K562 (cell line): ENCODE results near the gene ACACB. TPM values are rescaled to one million over a fixed set of nuclear protein-coding genes. Genes with fewer than 3 reads are reported as not detected.
A peak's percentile ranks its signal among the peaks of the same experiment; 100 is the strongest.

ENCODE experiments used
- CCNT2 ChIP-seq: IDR thresholded peaks from 2 replicates; pipeline ENCODE4 v1.6.1; 2011; ENCODE audit warnings: borderline replicate concordance, low read depth, mild to moderate bottlenecking, moderate library complexity, mixed read lengths, low read length; ENCODE audit not compliant: insufficient read length; ENCODE audit errors: extremely low read depth
- COPS2 ChIP-seq: fragments of 450-650 bp; conservative IDR thresholded peaks from 2 replicates; pipeline ENCODE4 v1.6.1; 2016; ENCODE audit warnings: mild to moderate bottlenecking, moderate library complexity
- ETV1 ChIP-seq: fragments of 450-650 bp; conservative IDR thresholded peaks from 2 replicates; pipeline ENCODE4 v1.6.1; 2016; ENCODE audit warnings: missing genetic modification characterization, control low read depth, low read depth, missing compliant biosample characterization
- FOXK1 ChIP-seq: sonication (generic); formaldehyde crosslinking; IDR thresholded peaks from 2 replicates; pipeline ENCODE4 v1.8.0; 2022; ENCODE audit warnings: missing genetic modification reagents, mild to moderate bottlenecking, borderline replicate concordance
- FUS ChIP-seq: fragments of 200-400 bp; formaldehyde crosslinking; optimal IDR thresholded peaks from 2 replicates; pipeline ENCODE3; 2017; ENCODE audit warnings: low read depth, low read length
- HDAC6 ChIP-seq: IDR thresholded peaks from 2 replicates; pipeline ENCODE4 v1.6.1; 2012; ENCODE audit warnings: low read depth, mild to moderate bottlenecking, control low read depth, inconsistent platforms, low read length, moderate library complexity
- HDAC8 ChIP-seq: fragments of 450-650 bp; IDR thresholded peaks from 2 replicates; pipeline ENCODE4 v1.6.1; 2016; ENCODE audit warnings: mild to moderate bottlenecking, missing genetic modification characterization, moderate library complexity, missing compliant biosample characterization
- JUNB ChIP-seq: fragments of 450-650 bp; formaldehyde crosslinking; conservative IDR thresholded peaks from 2 replicates; pipeline ENCODE4 v1.4.0; 2020; ENCODE audit warnings: mild to moderate bottlenecking
- KDM5B ChIP-seq: fragments of 200-600 bp; sonication (generic); IDR thresholded peaks from 2 replicates; pipeline ENCODE4 v1.6.1; 2012; ENCODE audit warnings: low read depth, mild to moderate bottlenecking, moderate library complexity, low read length, control low read depth, inconsistent platforms; ENCODE audit not compliant: insufficient replicate concordance
- NFXL1 ChIP-seq: fragments of 450-650 bp; formaldehyde crosslinking; IDR thresholded peaks from 2 replicates; pipeline ENCODE4 v1.4.0; 2021; ENCODE audit warnings: mild to moderate bottlenecking
- PHB ChIP-seq: fragments of 250-450 bp; sonication (Bioruptor Pico); IDR thresholded peaks from 2 replicates; pipeline ENCODE4 v1.5.0; 2021
- SAP30 ChIP-seq: fragments of 200-600 bp; sonication (generic); IDR thresholded peaks from 2 replicates; pipeline ENCODE4 v1.6.1; 2012; ENCODE audit warnings: borderline replicate concordance, low read depth, mild to moderate bottlenecking, moderate library complexity, low read length, control low read depth, inconsistent platforms; ENCODE audit not compliant: insufficient read depth, poor library complexity, severe bottlenecking
- SMAD2 ChIP-seq: fragments of 150-350 bp; IDR thresholded peaks from 2 replicates; pipeline ENCODE4 v1.6.1; 2014; ENCODE audit warnings: low read depth, mild to moderate bottlenecking, low read length
- TBL1XR1 ChIP-seq, 2 experiments: IDR thresholded peaks; 2 replicates each; pipeline ENCODE4 v1.6.1; 2012; ENCODE audit warnings: improper control_type of control experiment in 2 of 2, low read length in 2 of 2, mild to moderate bottlenecking in 1 of 2
- WHSC1 ChIP-seq: IDR thresholded peaks from one replicate; pipeline ENCODE4 v1.6.1; 2012; ENCODE audit warnings: low read length, control low read depth, inconsistent platforms
- XRCC5 ChIP-seq: fragments of 200-400 bp; formaldehyde crosslinking; IDR thresholded peaks from 2 replicates; pipeline ENCODE4 v1.6.1; 2017; ENCODE audit warnings: low read depth, mild to moderate bottlenecking, low read length
- YBX1 ChIP-seq: fragments of 450-650 bp; IDR thresholded peaks from 2 replicates; pipeline ENCODE4 v1.7.1; 2016; ENCODE audit warnings: mild to moderate bottlenecking
- ZBTB8A ChIP-seq: fragments of 450-650 bp; IDR thresholded peaks from 2 replicates; pipeline ENCODE4 v1.6.1; 2018; ENCODE audit warnings: mild to moderate bottlenecking, moderate library complexity; ENCODE audit not compliant: partially characterized antibody
- ZFX ChIP-seq: sonication (generic); formaldehyde crosslinking; IDR thresholded peaks from 2 replicates; pipeline ENCODE4 v1.8.0; 2022; ENCODE audit warnings: mild to moderate bottlenecking, missing genetic modification reagents, moderate library complexity
- ZNF3 ChIP-seq: fragments of 250-450 bp; sonication (Bioruptor Pico); IDR thresholded peaks from 2 replicates; pipeline ENCODE4 v1.5.0; 2021; ENCODE audit warnings: mild to moderate bottlenecking, moderate library complexity
- ZNF551 ChIP-seq: fragments of 250-450 bp; sonication (Bioruptor Pico); IDR thresholded peaks from 2 replicates; pipeline ENCODE4 v1.5.0; 2021; ENCODE audit warnings: mild to moderate bottlenecking, moderate library complexity
- ZSCAN32 ChIP-seq: fragments of 450-650 bp; formaldehyde crosslinking; IDR thresholded peaks from 2 replicates; pipeline ENCODE4 v1.4.0; 2020; ENCODE audit warnings: mild to moderate bottlenecking, moderate library complexity
- polyA plus RNA-seq, 8 experiments: library from polyadenylated mRNA; depleted of rRNA in 4 of 8; stranded (reverse) in 5 of 8; unstranded in 3 of 8; fragments of >200 nt; fragmentation: Nextera tagmentation in 2 of 8; fragmentation: Illumina TruSeq in 1 of 8; extraction: Ambion mirVana in 2 of 8; extraction: Trizol in 1 of 8; gene quantifications; 2 replicates each; pipeline versions ENCODE4 v1.2.1 to v1.2.3, GENCODE V29; 2011 to 2014; ENCODE audit warnings: inconsistent platforms in 1 of 8, missing spikeins in 1 of 8
- total RNA-seq, 7 experiments: library from RNA; depleted of rRNA in 6 of 7; stranded (reverse); fragments of >200 nt in 6 of 7; fragmentation: Illumina TruSeq in 2 of 7; extraction: Trizol in 2 of 7; gene quantifications; 2 replicates each; pipeline versions ENCODE4 v1.2.1 to v1.2.3, GENCODE V29; 2011 to 2021; ENCODE audit warnings: low replicate concordance in 1 of 7
- TF ChIP-seq, protein P1 (sequence below): sonication (generic); formaldehyde crosslinking; IDR thresholded peaks from 2 replicates; pipeline ENCODE4 v1.4.0; 2020; ENCODE audit warnings: mild to moderate bottlenecking, missing genetic modification reagents
- TF ChIP-seq, protein P2 (sequence below): sonication (generic); formaldehyde crosslinking; IDR thresholded peaks from 2 replicates; pipeline ENCODE4 v1.8.0; 2022; ENCODE audit warnings: missing genetic modification reagents, mild to moderate bottlenecking, moderate library complexity, borderline replicate concordance

The ACACB gene
- total and polyA plus RNA-seq, 9 of the 15 experiments (the other 6 are each of a cell fraction or from before 2014, with no cell fraction given) = 0.10 to 2.5 (median 0.83) TPM

DNA sequence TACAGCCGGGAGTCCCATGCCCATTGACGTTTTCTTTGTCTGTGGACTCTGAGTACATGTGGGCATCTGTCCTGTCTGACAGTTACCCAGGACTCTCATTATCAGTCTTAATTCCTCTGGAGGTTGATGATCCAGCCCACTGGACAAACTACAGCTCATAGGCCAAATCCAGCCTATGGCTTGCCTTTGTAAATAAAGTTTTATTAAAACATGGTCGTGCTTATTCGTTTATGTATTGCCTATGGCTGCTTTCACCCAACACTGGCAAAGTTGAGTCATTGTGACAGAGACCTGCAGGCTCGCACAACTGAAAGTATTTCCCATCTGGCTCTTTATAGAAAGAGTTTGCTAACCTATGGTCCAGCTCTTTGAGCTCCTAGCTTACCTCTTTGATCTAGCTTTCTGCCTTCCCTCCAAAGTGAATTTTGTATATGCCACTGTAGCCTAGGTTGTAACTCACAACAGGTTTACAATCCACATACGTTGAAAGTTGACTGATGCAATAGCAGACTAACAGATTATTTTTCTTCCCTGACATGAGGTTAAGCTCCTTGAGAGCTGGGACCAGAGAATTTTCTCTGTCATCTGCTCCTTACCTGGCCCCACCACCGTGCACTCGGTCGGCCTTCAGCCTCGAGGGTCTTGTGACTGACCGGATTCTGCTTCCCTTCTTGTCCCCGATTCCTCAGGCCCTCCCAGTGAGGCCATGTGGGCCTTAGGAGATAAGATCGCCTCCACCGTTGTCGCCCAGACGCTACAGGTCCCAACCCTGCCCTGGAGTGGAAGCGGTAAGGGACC lies 57.3 kb downstream of the ACACB start (continued):
- TF ChIP-seq CCNT2 (no peak), FUS (no peak), SMAD2 (no peak), ZSCAN32 (CRISPR knock-in tag) (peak; percentile 83), NFXL1 (CRISPR knock-in tag) (no peak), ZNF3 (CRISPR knock-in tag) (no peak), SAP30 (no peak), HDAC6 (no peak), KDM5B (no peak), COPS2 (no peak), PHB (CRISPR knock-in tag) (no peak), ETV1 (tag) (peak; percentile 51), TBL1XR1 (IDR thresholded peaks at IDR 0.05; ENCODE audit: low read length in 2 of 2) (no peak), ZNF551 (no peak), JUNB (CRISPR knock-in tag) (no peak), ZFX (CRISPR knock-in tag) (no peak), ZBTB8A (no peak), FOXK1 (CRISPR knock-in tag) (no peak), XRCC5 (no peak), WHSC1 (no peak), HDAC8 (tag) (peak; percentile 85), YBX1 (no peak)
- TF ChIP-seq, protein P1, sequence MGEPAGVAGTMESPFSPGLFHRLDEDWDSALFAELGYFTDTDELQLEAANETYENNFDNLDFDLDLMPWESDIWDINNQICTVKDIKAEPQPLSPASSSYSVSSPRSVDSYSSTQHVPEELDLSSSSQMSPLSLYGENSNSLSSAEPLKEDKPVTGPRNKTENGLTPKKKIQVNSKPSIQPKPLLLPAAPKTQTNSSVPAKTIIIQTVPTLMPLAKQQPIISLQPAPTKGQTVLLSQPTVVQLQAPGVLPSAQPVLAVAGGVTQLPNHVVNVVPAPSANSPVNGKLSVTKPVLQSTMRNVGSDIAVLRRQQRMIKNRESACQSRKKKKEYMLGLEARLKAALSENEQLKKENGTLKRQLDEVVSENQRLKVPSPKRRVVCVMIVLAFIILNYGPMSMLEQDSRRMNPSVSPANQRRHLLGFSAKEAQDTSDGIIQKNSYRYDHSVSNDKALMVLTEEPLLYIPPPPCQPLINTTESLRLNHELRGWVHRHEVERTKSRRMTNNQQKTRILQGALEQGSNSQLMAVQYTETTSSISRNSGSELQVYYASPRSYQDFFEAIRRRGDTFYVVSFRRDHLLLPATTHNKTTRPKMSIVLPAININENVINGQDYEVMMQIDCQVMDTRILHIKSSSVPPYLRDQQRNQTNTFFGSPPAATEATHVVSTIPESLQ (CRISPR knock-in tag) = no peak
- TF ChIP-seq, protein P2, sequence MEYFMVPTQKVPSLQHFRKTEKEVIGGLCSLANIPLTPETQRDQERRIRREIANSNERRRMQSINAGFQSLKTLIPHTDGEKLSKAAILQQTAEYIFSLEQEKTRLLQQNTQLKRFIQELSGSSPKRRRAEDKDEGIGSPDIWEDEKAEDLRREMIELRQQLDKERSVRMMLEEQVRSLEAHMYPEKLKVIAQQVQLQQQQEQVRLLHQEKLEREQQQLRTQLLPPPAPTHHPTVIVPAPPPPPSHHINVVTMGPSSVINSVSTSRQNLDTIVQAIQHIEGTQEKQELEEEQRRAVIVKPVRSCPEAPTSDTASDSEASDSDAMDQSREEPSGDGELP (CRISPR knock-in tag) = no peak
